HG02981 (cell line): ENCODE measurements around the gene SLC8A3.

ENCODE experiments used
- ATAC-seq: cut with Tn5 transposase; IDR thresholded peaks from one replicate; pipeline ENCODE4 v1.9.1; 2021; ENCODE audit warnings: mild to moderate bottlenecking, moderate library complexity; ENCODE audit not compliant: unreplicated experiment

SLC8A3 gene

DNA sequence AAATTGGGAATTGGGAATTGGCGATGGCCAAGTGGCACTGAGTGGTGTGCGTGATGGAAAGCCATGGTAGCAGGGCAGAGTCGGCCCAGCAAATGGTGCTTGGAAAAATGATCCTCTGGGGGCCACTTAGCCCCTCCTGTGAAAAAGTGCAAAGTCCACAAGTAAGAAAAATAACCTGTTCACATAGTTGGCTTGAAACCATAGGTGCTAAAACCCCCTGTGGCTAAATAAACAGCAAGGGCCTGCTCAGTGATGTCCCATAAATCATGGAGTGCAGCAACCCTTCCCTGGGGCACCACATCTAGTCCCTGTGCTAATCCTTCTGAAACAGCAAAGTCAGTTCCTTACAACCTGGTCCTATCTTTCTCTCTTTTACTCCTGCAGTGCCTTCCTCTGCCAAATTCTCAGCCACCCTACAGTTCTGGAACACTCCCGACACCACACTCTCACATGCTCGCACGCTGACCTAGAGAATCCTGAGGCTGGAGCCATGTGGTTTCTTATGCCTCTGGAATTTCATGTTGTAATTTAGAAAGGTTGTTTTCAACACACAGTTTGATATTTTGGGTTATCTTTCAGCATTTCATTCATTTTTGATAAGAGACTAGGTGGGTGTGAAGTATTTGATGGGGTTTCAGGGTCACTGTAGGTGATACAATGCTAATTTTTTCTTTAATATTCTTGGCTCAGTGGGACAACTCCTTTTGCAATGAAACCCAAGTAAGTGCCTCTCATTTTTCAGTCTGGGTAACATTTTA lies 186.0 kb downstream of the SLC8A3 start:
- no peak for ATAC-seq

DNA sequence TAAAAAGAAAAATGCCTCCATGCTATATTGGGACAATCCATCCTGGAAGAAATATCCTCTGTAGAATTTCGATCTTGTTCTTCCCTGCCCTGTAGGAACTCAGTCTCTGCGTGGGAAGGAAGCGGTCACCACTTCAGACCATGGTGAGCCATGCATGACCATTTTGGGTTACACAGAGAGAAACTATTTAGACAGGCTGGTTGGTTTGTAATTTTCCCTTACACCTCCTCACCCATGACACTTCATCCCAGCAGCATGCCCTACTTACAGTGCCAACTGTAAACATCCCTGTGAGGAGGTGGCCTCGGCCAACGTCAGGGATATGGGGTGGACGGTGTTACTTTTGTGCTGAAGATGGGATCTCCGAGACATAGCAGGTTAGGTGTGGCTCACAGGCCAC lies 188.2 kb downstream of the SLC8A3 start:
- ATAC-seq, result no peak

DNA sequence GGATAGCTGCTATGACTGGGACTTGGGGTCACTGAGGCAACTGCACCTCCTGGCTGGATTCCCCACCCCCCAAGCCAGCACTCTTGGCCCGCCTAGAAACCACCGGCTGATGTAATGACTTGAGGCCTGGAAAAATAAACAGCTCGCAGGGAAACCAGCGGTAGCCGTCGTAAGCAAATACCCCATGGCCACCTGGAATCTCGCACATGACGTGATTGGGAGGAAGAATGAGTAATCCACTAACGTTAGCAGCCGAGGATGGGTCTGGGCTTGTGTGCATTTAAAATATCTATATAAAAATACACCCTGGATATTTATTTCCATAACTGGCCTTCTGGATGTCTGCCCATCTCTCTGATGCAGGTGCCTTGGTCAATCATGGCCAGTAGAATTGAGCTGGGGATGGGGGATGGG lies 189.5 kb downstream of the SLC8A3 start:
- no peak for ATAC-seq

DNA sequence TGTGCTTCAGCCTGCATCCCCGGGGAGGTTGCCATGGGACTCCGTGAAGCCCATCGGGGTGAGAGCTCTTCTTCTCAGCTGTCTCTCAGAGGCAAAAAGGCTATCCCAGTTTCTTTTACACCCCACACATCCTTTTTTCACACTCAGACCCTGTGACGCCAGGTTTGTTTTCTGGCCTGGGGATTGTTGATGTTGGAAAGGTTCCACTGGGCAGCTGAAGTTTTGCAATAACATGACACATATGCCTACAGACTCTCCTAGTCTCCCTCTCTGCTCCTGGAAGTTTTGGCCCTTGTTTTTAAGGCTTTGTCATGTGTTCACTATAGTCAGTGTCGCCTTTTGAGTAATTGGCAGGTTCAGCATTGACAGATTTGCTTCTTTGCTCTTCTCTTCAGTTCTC lies 190.9 kb downstream of the SLC8A3 start:
- ATAC-seq, result no peak

DNA sequence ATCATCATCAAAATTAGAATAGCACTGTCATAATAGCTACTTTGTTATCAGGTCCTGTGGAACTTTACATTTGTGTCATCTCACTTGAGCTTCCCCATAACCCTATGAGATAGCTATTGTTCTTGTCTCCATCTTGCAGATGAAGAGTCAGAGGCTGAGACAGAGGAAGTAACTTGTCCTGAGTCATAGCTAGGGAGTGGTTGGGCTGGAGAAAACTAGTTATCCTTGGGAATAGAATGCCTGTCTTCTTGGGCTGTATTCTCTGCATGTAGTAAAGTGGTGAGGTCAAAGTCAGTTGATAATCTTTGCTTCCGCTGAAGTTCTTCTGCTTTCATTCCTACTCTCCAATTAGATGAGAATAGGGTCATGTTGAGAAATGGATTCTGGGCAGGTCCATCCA lies 192.5 kb downstream of the SLC8A3 start:
- ATAC-seq, result no peak
